Heart left ventricle (tissue), 13 donors: Measurements from ENCODE around the gene BMP10.

Experiments
- CTCF ChIP-seq, 12 donors: fragments of 200-600 bp; sonication (generic) in 4 of 12; IDR thresholded peaks; one replicate each; pipeline versions ENCODE4 v1.5.0 to v1.8.0; 2018 to 2022; ENCODE audit warnings: antibody characterized with exemption in 12 of 12, mild to moderate bottlenecking in 5 of 12
- POLR2A ChIP-seq, 2 donors: fragments of 450-650 bp; IDR thresholded peaks; one replicate each; pipeline ENCODE4 v1.6.1; 2017; ENCODE audit warnings: antibody characterized with exemption in 2 of 2, mild to moderate bottlenecking in 2 of 2, moderate library complexity in 2 of 2
- donor health status: ischemic (EF 13 %, LVEDD 7.1; RV severe dilation, severe dysfunction).
- donor health status: DM: no; HTN: yes; CAD: no.
- donor health status: DM: no; HTN: no; CAD: no.
- donor health status: ischemic (EF 25% LVEDD 6.9; RV normal size, moderate dysfunction).
- donor health status: ischemic (EF 25% LVEDD 5.7; RV mildly dilated, moderate dysfunction).
- donor health status: ischemic (EF 35%, LVEDD 5.7; RV mildly dilated, moderate dysfunction).
- donor health status: nonischemic (EF 11% LVEDD 7.7; RV severe dilation, severe dysfunction).
- donor health status: DM: yes; HTN: yes; CAD: no.
- donor health status: PGD.
- donor health status: ischemic (EF 29% LVEDD 5.4; RV normal size, mild dysfunction).
- donor health status: nonischemic (EF 23%, LVEDD 6.1; RV moderate dilation, normal function).

DNA sequence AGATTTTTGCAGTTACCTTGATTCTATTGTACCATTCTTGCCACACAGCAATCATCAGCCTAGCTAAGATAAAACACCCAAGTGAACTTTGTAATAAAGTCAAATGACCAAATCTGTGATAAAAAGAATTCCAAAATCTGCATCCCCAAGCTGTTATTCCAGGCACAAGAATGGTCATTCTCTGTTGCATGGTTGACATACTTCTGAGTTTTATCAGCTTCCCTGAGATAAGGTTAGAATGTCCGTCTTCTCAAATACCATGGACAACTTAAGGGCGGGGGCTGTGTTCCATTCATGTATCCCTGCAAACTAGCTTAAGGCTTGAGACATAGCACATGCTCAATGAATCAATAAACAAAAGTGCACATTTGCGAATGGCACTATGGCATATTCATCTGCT, 8.1 kb upstream of the BMP10 start:
- TF ChIP-seq CTCF (IDR thresholded peaks at IDR 0.05) (no peak), POLR2A (IDR thresholded peaks at IDR 0.05) (no peak)
